NCI-H82 treated with DMSO at 0.1 percent for 48 hours (cell line): ENCODE results near the gene PYGL.
"Not testable (repeated sequence)": the region's sequence is repeated elsewhere in the genome, so short reads cannot be mapped to it uniquely, and the experiment has no call there.

Experiments
- DNase-seq: peaks from one replicate; lab custom pipeline; 2025; ENCODE audit not compliant: unreplicated experiment; lab: John Stamatoyannopoulos, UW

PYGL gene

GRCh38 chr14:50955373-50956043 lies 11.2 kb upstream of the PYGL start:
- DNase-seq: peak; percentile 22

GRCh38 chr14:50954811-50955372 lies 10.6 kb upstream of the PYGL start:
- DNase-seq: no peak

- DNase-seq: no peak
Observed at GRCh38 chr14:50953502-50953901, 9.2 kb upstream of the PYGL start.

GRCh38 chr14:50951032-50951431 lies 6.7 kb upstream of the PYGL start:
- no peak for DNase-seq

- DNase-seq: no peak
Observed at GRCh38 chr14:50948205-50948604, 3.9 kb upstream of the PYGL start.

GRCh38 chr14:50947446-50947845 lies 3.2 kb upstream of the PYGL start:
- no peak for DNase-seq

- no peak for DNase-seq
Observed at GRCh38 chr14:50946234-50946935, 2.1 kb upstream of the PYGL start.

- no peak for DNase-seq
Observed at GRCh38 chr14:50944647-50945413, 547 bp upstream of the PYGL start.

- DNase-seq: no peak
Observed at GRCh38 chr14:50943261-50943942, 881 bp downstream of the PYGL start.

- DNase-seq: not testable (repeated sequence)
Observed at GRCh38 chr14:50941638-50942037, 2.6 kb downstream of the PYGL start.

- no peak for DNase-seq
Observed at GRCh38 chr14:50941151-50941550, 3.1 kb downstream of the PYGL start.

GRCh38 chr14:50937800-50938199 lies 6.5 kb downstream of the PYGL start:
- no peak for DNase-seq

GRCh38 chr14:50937325-50937724 lies 7.0 kb downstream of the PYGL start:
- DNase-seq: no peak

- no peak for DNase-seq
Observed at GRCh38 chr14:50936882-50937281, 7.4 kb downstream of the PYGL start.

- no peak for DNase-seq
Observed at GRCh38 chr14:50936016-50936340, 8.3 kb downstream of the PYGL start.

GRCh38 chr14:50935126-50936015 lies 8.9 kb downstream of the PYGL start:
- no peak for DNase-seq

- peak; percentile 70 for DNase-seq
Observed at GRCh38 chr14:50932592-50933495, 11.4 kb downstream of the PYGL start.

GRCh38 chr14:50932156-50932555 lies 12.1 kb downstream of the PYGL start:
- no peak for DNase-seq

- no peak for DNase-seq
Observed at GRCh38 chr14:50931559-50931958, 12.7 kb downstream of the PYGL start.
